Bladder microvascular endothelial cell (primary cell): ENCODE measurements around the gene SSX4B. TPM values are rescaled to one million over a fixed set of nuclear protein-coding genes. Genes with fewer than 3 reads are reported as not detected.

Source experiments
- total RNA-seq: library from RNA; depleted of rRNA; stranded (reverse); fragments of >200 nt; gene quantifications from 2 replicates; pipeline ENCODE4 v1.2.3, GENCODE V29; 2014

SSX4B gene, protein sequence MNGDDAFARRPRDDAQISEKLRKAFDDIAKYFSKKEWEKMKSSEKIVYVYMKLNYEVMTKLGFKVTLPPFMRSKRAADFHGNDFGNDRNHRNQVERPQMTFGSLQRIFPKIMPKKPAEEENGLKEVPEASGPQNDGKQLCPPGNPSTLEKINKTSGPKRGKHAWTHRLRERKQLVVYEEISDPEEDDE
- not detected in 2 replicates for total RNA-seq

DNA sequence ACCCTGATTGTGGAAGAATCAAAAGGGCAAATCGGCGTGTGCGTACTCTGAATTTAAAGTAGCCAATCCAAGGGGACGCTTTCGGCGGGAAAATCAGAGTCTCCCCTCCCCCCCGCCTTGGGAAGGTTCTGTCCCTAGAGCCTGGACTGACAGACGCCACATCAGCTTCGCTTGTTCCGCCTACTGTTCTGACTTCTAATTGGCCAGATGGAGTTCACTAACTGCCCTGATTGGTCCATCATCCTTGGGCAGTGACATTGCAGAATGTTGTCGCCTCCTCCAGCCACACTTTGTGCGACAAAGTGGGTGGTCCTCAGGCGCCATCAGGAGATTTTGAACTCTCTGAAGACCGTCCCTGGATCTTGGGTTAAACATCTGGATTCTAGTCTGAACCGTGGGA is at the start of gene SSX4B:
SSX4B (minus strand) TSS at position 101 of the 400 bp plus-strand sequence. CDS start 588 bp downstream, outside the sequence.

DNA sequence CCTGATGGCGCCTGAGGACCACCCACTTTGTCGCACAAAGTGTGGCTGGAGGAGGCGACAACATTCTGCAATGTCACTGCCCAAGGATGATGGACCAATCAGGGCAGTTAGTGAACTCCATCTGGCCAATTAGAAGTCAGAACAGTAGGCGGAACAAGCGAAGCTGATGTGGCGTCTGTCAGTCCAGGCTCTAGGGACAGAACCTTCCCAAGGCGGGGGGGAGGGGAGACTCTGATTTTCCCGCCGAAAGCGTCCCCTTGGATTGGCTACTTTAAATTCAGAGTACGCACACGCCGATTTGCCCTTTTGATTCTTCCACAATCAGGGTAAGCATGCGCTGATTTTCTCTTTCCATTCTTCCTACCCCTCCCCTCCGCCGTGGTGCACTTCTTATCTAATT is 28.5 kb downstream of the SSX4B start, which contains the start of gene SSX4:
SSX4 (plus strand) TSS at position 301 of the 400 bp plus-strand sequence. CDS start 515 bp downstream, outside the sequence.

DNA sequence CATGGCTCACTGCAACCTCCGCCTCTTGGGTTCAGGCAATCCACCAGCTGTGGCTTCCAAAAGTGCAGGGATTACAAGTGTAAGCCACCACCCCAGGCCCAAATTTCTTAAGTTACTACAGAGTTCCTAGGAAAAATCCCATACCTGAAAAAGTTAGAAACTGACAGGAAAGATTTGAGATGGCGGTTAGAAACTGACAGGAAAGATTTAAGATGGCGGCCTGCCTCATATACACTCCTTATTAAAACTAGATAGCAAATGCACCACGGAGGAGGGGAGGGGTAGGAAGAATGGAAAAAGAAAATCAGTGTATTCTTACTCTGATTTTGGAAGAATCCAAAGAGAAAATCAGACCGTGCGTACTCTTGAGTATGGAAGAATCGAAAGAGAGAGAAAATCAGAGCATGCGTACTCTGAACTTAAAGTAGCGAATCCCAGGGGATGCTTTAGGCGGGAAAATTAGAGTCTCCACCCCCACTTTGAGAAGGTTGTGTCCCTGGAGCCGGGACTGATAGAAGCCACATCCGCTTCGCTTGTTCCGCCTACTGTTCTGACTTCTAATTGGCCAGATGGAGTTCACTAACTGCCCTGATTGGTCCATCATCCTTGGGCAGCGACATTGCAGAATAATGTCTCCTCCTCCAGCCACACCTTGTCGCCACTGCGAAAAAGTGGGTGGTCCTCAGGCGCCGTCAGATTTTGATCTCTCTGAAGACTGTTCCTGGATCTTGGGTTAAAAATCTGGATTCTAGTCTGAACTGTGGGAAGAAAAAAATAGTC is 55.3 kb downstream of the SSX4B start, which contains the start of gene SSX3:
SSX3 (minus strand) TSS at position 389 of the 780 bp plus-strand sequence. CDS start 1,454 bp downstream, outside the sequence.

Other genes starting within 250 kb of the SSX4B start
- not detected in 2 replicates for gene SSX5, start 215.2 kb downstream of the SSX4B start, total RNA-seq
- not detected in 2 replicates for gene SSX1, start 156.6 kb downstream of the SSX4B start, total RNA-seq
- gene SSX3, start 55.3 kb downstream of the SSX4B start, total RNA-seq: not detected in 2 replicates
- gene SSX4, start 28.4 kb downstream of the SSX4B start, total RNA-seq: not detected in 2 replicates
- 9.1 and 21.2 TPM in 2 replicates for gene SLC38A5, start 58.3 kb upstream of the SSX4B start, total RNA-seq
- 34.3 and 39.9 TPM in 2 replicates for gene FTSJ1, start 64.2 kb upstream of the SSX4B start, total RNA-seq
- 3.2 and 10.3 TPM in 2 replicates for gene PORCN, start 97.0 kb upstream of the SSX4B start, total RNA-seq
- 57.5 and 134 TPM in 2 replicates for gene EBP, start 109.8 kb upstream of the SSX4B start, total RNA-seq
- 4.5 and 11.1 TPM in 2 replicates for gene TBC1D25, start 127.8 kb upstream of the SSX4B start, total RNA-seq
- 104 and 354 TPM in 2 replicates for gene RBM3, start 162.5 kb upstream of the SSX4B start, total RNA-seq
- 129 and 172 TPM in 2 replicates for gene WDR13, start 185.5 kb upstream of the SSX4B start, total RNA-seq